Keratinocyte (primary cell): ENCODE data around the gene EFCAB8.

ENCODE experiments used
- EZH2 ChIP-seq: IDR thresholded peaks from one replicate; pipeline ENCODE4 v1.6.1; 2012; ENCODE audit warnings: inconsistent platforms, mild to moderate bottlenecking, low read length, moderate library complexity
- TF ChIP-seq, protein P1 (sequence below), 3 experiments: IDR thresholded peaks in 1 of 3; conservative IDR thresholded peaks in 1 of 3; optimal IDR thresholded peaks in 1 of 3; 2 replicates in 2 of 3; 3 replicates in 1 of 3; pipeline versions ENCODE3 to v1.5.1; 2011; ENCODE audit warnings: low read length in 3 of 3, mild to moderate bottlenecking in 3 of 3, moderate library complexity in 2 of 3, control low read depth in 1 of 3, inconsistent platforms in 1 of 3; ENCODE audit not compliant: insufficient read depth in 2 of 3; ENCODE audit errors: extremely low read depth in 1 of 3

DNA sequence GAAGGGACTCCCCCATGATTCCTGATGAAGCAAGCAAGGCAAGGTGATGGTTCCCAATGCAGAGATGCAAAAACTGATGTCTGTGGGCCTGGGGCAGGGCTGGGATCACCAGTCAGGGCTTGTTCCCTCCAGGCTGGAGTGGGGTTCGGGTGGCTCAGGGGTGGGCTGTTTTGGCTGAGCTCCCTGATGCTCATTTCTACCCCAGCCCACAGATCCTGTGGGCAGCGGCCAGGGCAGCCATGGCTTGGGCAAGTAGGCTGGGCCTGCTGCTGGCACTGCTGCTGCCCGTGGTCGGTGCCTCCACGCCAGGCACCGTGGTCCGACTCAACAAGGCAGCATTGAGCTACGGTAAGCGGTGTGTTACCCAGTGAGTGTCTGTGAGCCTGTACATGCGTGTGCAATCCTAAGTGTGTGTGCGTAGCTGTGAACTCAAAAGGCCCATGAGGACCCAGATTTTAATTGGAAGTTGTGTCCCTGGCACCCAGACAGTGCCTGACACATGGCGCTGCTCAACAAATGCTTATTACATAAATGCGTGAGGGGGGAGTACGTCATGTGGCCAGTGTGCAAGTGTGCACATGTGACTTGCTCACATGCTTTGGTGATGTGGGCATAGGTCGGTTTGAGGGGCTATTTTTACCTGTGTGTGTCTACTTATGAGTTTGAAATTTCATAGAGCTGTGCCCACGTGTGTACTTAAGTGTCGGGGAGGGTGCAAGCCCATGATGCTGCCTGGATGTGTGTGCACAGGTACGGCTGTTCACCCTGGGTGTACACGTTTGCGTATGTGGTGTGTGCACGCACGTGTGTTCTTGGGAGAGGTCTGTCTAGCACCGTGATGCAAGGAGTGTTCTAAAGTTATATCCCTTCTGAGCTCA lies 149.9 kb downstream of the EFCAB8 start:
- TF ChIP-seq, protein P1, sequence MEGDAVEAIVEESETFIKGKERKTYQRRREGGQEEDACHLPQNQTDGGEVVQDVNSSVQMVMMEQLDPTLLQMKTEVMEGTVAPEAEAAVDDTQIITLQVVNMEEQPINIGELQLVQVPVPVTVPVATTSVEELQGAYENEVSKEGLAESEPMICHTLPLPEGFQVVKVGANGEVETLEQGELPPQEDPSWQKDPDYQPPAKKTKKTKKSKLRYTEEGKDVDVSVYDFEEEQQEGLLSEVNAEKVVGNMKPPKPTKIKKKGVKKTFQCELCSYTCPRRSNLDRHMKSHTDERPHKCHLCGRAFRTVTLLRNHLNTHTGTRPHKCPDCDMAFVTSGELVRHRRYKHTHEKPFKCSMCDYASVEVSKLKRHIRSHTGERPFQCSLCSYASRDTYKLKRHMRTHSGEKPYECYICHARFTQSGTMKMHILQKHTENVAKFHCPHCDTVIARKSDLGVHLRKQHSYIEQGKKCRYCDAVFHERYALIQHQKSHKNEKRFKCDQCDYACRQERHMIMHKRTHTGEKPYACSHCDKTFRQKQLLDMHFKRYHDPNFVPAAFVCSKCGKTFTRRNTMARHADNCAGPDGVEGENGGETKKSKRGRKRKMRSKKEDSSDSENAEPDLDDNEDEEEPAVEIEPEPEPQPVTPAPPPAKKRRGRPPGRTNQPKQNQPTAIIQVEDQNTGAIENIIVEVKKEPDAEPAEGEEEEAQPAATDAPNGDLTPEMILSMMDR (optimal IDR thresholded peaks at IDR 0.05 in 1 of 3, IDR thresholded peaks at IDR 0.05 in 1 of 3, conservative IDR thresholded peaks at IDR 0.05 in 1 of 3; ENCODE audit: extremely low read depth in 1 of 3, insufficient read depth in 2 of 3, low read length in 3 of 3), result no peak
- TF ChIP-seq EZH2, result no peak
